ENCODE measurements around the gene RANGRF.

RANGRF gene

GRCh38 chr17:8332128-8332527, 43.7 kb downstream of the RANGRF start:
- Histone ChIP-seq H3K27me3 (ENCODE audit: control insufficient read depth, low read length) (peaks cover 4% of the 10 kb centered on the region; the same call in 1 of the 2 replicates), H3K4me1 (ENCODE audit: control insufficient read depth, low read length) (no peaks in the 10 kb centered on the region), H3K36me3 (ENCODE audit: control insufficient read depth, low read length) (no peaks in the 10 kb centered on the region), H4K20me1 (ENCODE audit: control insufficient read depth, insufficient read depth, low read depth, low read length) (no peaks in the 10 kb centered on the region), H3K27ac (ENCODE audit: low read depth, low read length) (no peak overlapping the region), H3F3A (ENCODE audit: control insufficient read depth, insufficient read depth) (no peaks in the 10 kb centered on the region), H3K9me3 (ENCODE audit: control insufficient read depth, insufficient read depth, low read length) (no peaks in the 10 kb centered on the region), H3K4me2 (ENCODE audit: low read length) (no peak overlapping the region), H3K4me3 (ENCODE audit: low read length) (no peak overlapping the region), H3K9me2 (replicated peaks; ENCODE audit: control insufficient read depth, low read length) (no peaks in the 10 kb centered on the region), H3K79me2 (ENCODE audit: control insufficient read depth, low read length) (no peaks in the 10 kb centered on the region)
- no peak for TF ChIP-seq CTCF (IDR thresholded peaks at IDR 0.05; ENCODE audit: low read depth, low read length, poor library complexity, severe bottlenecking)
- no peak for TF ChIP-seq EZH2phosphoT487 (IDR thresholded peaks at IDR 0.05; ENCODE audit: borderline replicate concordance, low read length)

GRCh38 chr17:8332688-8333087, 44.2 kb downstream of the RANGRF start:
- Histone ChIP-seq H3K27me3 (ENCODE audit: control insufficient read depth, low read length) (no peaks in the 10 kb centered on the region), H3K4me2 (ENCODE audit: low read length) (no peak overlapping the region), H3K27ac (ENCODE audit: low read depth, low read length) (no peak overlapping the region), H3K9me2 (replicated peaks; ENCODE audit: control insufficient read depth, low read length) (no peaks in the 10 kb centered on the region), H3F3A (ENCODE audit: control insufficient read depth, insufficient read depth) (no peaks in the 10 kb centered on the region), H3K4me1 (ENCODE audit: control insufficient read depth, low read length) (no peaks in the 10 kb centered on the region), H3K79me2 (ENCODE audit: control insufficient read depth, low read length) (no peaks in the 10 kb centered on the region), H3K36me3 (ENCODE audit: control insufficient read depth, low read length) (no peaks in the 10 kb centered on the region), H3K9me3 (ENCODE audit: control insufficient read depth, insufficient read depth, low read length) (no peaks in the 10 kb centered on the region), H3K4me3 (ENCODE audit: low read length) (no peak overlapping the region), H4K20me1 (ENCODE audit: control insufficient read depth, insufficient read depth, low read depth, low read length) (no peaks in the 10 kb centered on the region)
- TF ChIP-seq CTCF (IDR thresholded peaks at IDR 0.05; ENCODE audit: low read depth, low read length, poor library complexity, severe bottlenecking) (no peak), EZH2phosphoT487 (IDR thresholded peaks at IDR 0.05; ENCODE audit: borderline replicate concordance, low read length) (no peak)

GRCh38 chr17:8333281-8333680, 44.8 kb downstream of the RANGRF start:
- TF ChIP-seq CTCF (IDR thresholded peaks at IDR 0.05; ENCODE audit: low read depth, low read length, poor library complexity, severe bottlenecking) (no peak), EZH2phosphoT487 (IDR thresholded peaks at IDR 0.05; ENCODE audit: borderline replicate concordance, low read length) (no peak)

More at GRCh38 chr17:8333281-8333680, 44.8 kb downstream of the RANGRF start:
- H3K4me1 ChIP-seq (ENCODE audit: control insufficient read depth, low read length), result no peaks in the 10 kb centered on the region
- H3K27ac ChIP-seq (ENCODE audit: low read depth, low read length), result no peak overlapping the region
- H3K4me2 ChIP-seq (ENCODE audit: low read length), result no peak overlapping the region
- H3K27me3 ChIP-seq (ENCODE audit: control insufficient read depth, low read length), result peaks cover 2% of the 10 kb centered on the region; the same call in 1 of the 2 replicates
- no peaks in the 10 kb centered on the region for H3F3A ChIP-seq (ENCODE audit: control insufficient read depth, insufficient read depth)
- no peaks in the 10 kb centered on the region for H3K36me3 ChIP-seq (ENCODE audit: control insufficient read depth, low read length)
- H4K20me1 ChIP-seq (ENCODE audit: control insufficient read depth, insufficient read depth, low read depth, low read length), result no peaks in the 10 kb centered on the region
- H3K4me3 ChIP-seq (ENCODE audit: low read length), result no peak overlapping the region
- H3K9me3 ChIP-seq (ENCODE audit: control insufficient read depth, insufficient read depth, low read length), result no peaks in the 10 kb centered on the region
- H3K79me2 ChIP-seq (ENCODE audit: control insufficient read depth, low read length), result no peaks in the 10 kb centered on the region
- H3K9me2 ChIP-seq (replicated peaks; ENCODE audit: control insufficient read depth, low read length), result no peaks in the 10 kb centered on the region
